ENCODE data around the gene IFITM1. TPM values are rescaled to one million over a fixed set of nuclear protein-coding genes. Genes with fewer than 3 reads are reported as not detected.

Gene IFITM1
- total and polyA plus RNA-seq, 2 of the 4 experiments (the other 2 are of a cell fraction), result 24.2 to 68.9 TPM

- no peak overlapping the region for H2BK120ac ChIP-seq (ENCODE audit: low read depth, low read length)
- in situ Hi-C loops (cut with MboI; ENCODE audit: low sequenced_read_pairs), result no loop called here
- no peak overlapping the region for H4K8ac ChIP-seq (ENCODE audit: low read depth in 2 of 2, low read length in 2 of 2)
- H3K9ac ChIP-seq (ENCODE audit: low read depth, low read length), result no peak overlapping the region
- H4K20me1 ChIP-seq (ENCODE audit: insufficient read depth, low read length), result no peaks in the 10 kb centered on the region; the same call in 1 of the 2 replicates
- H3K4me1 ChIP-seq (ENCODE audit: control insufficient read depth, insufficient read depth, low read length), result peaks cover 4% of the 10 kb centered on the region
- no peak overlapping the region for H2BK5ac ChIP-seq (ENCODE audit: low read depth, low read length, poor library complexity, severe bottlenecking)
- H3K14ac ChIP-seq (replicated peaks; ENCODE audit: low read depth, low read length), result no peak overlapping the region
- no peak overlapping the region for H4K5ac ChIP-seq (ENCODE audit: low read depth, low read length)
- H3K9me3 ChIP-seq (ENCODE audit: control insufficient read depth, insufficient read depth, low read length), result peaks cover 2% of the 10 kb centered on the region; the same call in 1 of the 2 replicates
- DNase-seq, result no peak
- POLR2A ChIA-PET (ENCODE audit: unreplicated experiment), result no interaction called here
- no peak overlapping the region for H2AK5ac ChIP-seq (ENCODE audit: low read depth, low read length)
- H3K4me3 ChIP-seq (ENCODE audit: insufficient read depth, low read depth, low read length), result no peak overlapping the region
- intact Hi-C loops (cut with micrococcal nuclease), result loop anchor here (2.0 to 10.0 kb wide), 2 partner anchors 81 to 113 kb away; partner anchors contain the start of gene ANO9
- no peak overlapping the region for H3K27ac ChIP-seq (ENCODE audit: insufficient read depth, low read length)
- no peak overlapping the region for H2AK9ac ChIP-seq (replicated peaks; ENCODE audit: low read depth, low read length, poor library complexity)
- H2BK20ac ChIP-seq (ENCODE audit: low read depth, low read length), result no peak overlapping the region
- peak overlapping the region; percentile 43 for H2AFZ ChIP-seq (replicated peaks; ENCODE audit: low read length, poor library complexity)
- no TSS peak for BruUV-seq (replicated peaks)
- H2BK15ac ChIP-seq (ENCODE audit: low read depth, low read length), result no peak overlapping the region
- no peak overlapping the region for H3K23ac ChIP-seq (ENCODE audit: low read depth, low read length)
- CTCF ChIA-PET, result no interaction called here
- H3K4me2 ChIP-seq (ENCODE audit: low read depth, low read length), result no peak overlapping the region
- WGBS, 2 experiments (ENCODE audit: extremely low coverage in 2 of 2, insufficient read length in 1 of 2), result 65% methylated on average over 11 of the region's 24 CpGs; no CpG with 5 or more reads in 1 of the 2 experiments
- no peaks in the 10 kb centered on the region for H3K9me1 ChIP-seq (ENCODE audit: insufficient read depth, low read length)
- H3K36me3 ChIP-seq (ENCODE audit: control insufficient read depth, insufficient read depth, low read length), result no peaks in the 10 kb centered on the region
- H3K79me1 ChIP-seq (ENCODE audit: low read depth in 1 of 2, low read length in 2 of 2), result no peaks in the 10 kb centered on the region
- dilution Hi-C loops (cut with HindIII; ENCODE audit: low sequenced_read_pairs, unreplicated experiment), result no loop called here
- no peak overlapping the region for H3K4ac ChIP-seq (ENCODE audit: low read depth, low read length)
- H4K91ac ChIP-seq (ENCODE audit: insufficient read depth, low read depth, low read length), result no peak overlapping the region
- no peak for ATAC-seq (ENCODE audit: low read depth)
- H3K27me3 ChIP-seq (ENCODE audit: control insufficient read depth, insufficient read depth, low read length), result peaks cover 27% of the 10 kb centered on the region
- no peak overlapping the region for H3K18ac ChIP-seq (ENCODE audit: low read depth, low read length)
- H3K56ac ChIP-seq (ENCODE audit: extremely low read depth, insufficient read depth, low read length), result no peak overlapping the region
- TF ChIP-seq CHD1 (IDR thresholded peaks at IDR 0.05; ENCODE audit: low read depth, low read length) (no peak), CTCF (conservative IDR thresholded peaks at IDR 0.05; ENCODE audit: low read depth, low read length) (0 out of 2 replicates have a peak, but pooled peaks have one; percentile 12)
Measured at GRCh38 chr11:363948-364761, 50.3 kb downstream of the IFITM1 start.

Small RNA genes within 50 kb of the gene (microRNA-seq; reads per million reads assigned to microRNA genes)
- not detected for gene AC136475.6 (ENCODE audit: insufficient read depth, insufficient read length)

Small RNA genes within 50 kb of the gene (small RNA-seq; reads per million reads assigned to genes)
- gene AC136475.6, result 0 reads per million in 5 experiments

Other genes with a start within 250 kb of the IFITM1 start
- not detected in 2 replicates for gene SCGB1C1, start 121.0 kb upstream of the IFITM1 start, total RNA-seq (2012; rRNA removed)
- gene SCGB1C1, start 121.0 kb upstream of the IFITM1 start, polyA plus RNA-seq (2012; rRNA removed), result not detected in 2 replicates
- 10.0 and 10.8 TPM in 2 replicates for gene BET1L, start 106.6 kb upstream of the IFITM1 start, total RNA-seq (2012; rRNA removed)
- gene BET1L, start 106.6 kb upstream of the IFITM1 start, polyA plus RNA-seq (2012; rRNA removed), result 82.8 and 90.7 TPM in 2 replicates
- 114 and 129 TPM in 2 replicates for gene RIC8A, start 106.3 kb upstream of the IFITM1 start, total RNA-seq (2012; rRNA removed)
- 188 and 193 TPM in 2 replicates for gene RIC8A, start 106.3 kb upstream of the IFITM1 start, polyA plus RNA-seq (2012; rRNA removed)
- 4.4 and 5.4 TPM in 2 replicates for gene SIRT3, start 77.7 kb upstream of the IFITM1 start, total RNA-seq (2012; rRNA removed)
- gene SIRT3, start 77.7 kb upstream of the IFITM1 start, polyA plus RNA-seq (2012; rRNA removed), result 14.9 and 18.6 TPM in 2 replicates
- gene PSMD13, start 77.1 kb upstream of the IFITM1 start, total RNA-seq (2012; rRNA removed), result 217 and 232 TPM in 2 replicates
- 177 and 185 TPM in 2 replicates for gene PSMD13, start 77.1 kb upstream of the IFITM1 start, polyA plus RNA-seq (2012; rRNA removed)
- gene NLRP6, start 35.6 kb upstream of the IFITM1 start, total RNA-seq (2012; rRNA removed), result not detected in 2 replicates
- not detected in 2 replicates for gene NLRP6, start 35.6 kb upstream of the IFITM1 start, polyA plus RNA-seq (2012; rRNA removed)
- gene PGGHG, start 24.9 kb upstream of the IFITM1 start, total RNA-seq (2012; rRNA removed), result 1.4 and 1.8 TPM in 2 replicates
- 16.2 and 17.0 TPM in 2 replicates for gene PGGHG, start 24.9 kb upstream of the IFITM1 start, polyA plus RNA-seq (2012; rRNA removed)
- not detected in 2 replicates for gene IFITM5, start 14.5 kb upstream of the IFITM1 start, total RNA-seq (2012; rRNA removed)
- gene IFITM5, start 14.5 kb upstream of the IFITM1 start, polyA plus RNA-seq (2012; rRNA removed), result not detected in 2 replicates
- gene IFITM2, start 6.2 kb upstream of the IFITM1 start, total RNA-seq (2012; rRNA removed), result 26.4 and 31.2 TPM in 2 replicates
- gene IFITM2, start 6.2 kb upstream of the IFITM1 start, polyA plus RNA-seq (2012; rRNA removed), result 564 and 600 TPM in 2 replicates
- 40.9 and 52.5 TPM in 2 replicates for gene IFITM3, start 6.8 kb downstream of the IFITM1 start, total RNA-seq (2012; rRNA removed)
- gene IFITM3, start 6.8 kb downstream of the IFITM1 start, polyA plus RNA-seq (2012; rRNA removed), result 906 and 1,008 TPM in 2 replicates
- 5.2 and 6.1 TPM in 2 replicates for gene B4GALNT4, start 55.5 kb downstream of the IFITM1 start, total RNA-seq (2012; rRNA removed)
- gene B4GALNT4, start 55.5 kb downstream of the IFITM1 start, polyA plus RNA-seq (2012; rRNA removed), result 38.6 and 45.4 TPM in 2 replicates
- 1.4 and 2.2 TPM in 2 replicates for gene PKP3, start 80.2 kb downstream of the IFITM1 start, total RNA-seq (2012; rRNA removed)
- gene PKP3, start 80.2 kb downstream of the IFITM1 start, polyA plus RNA-seq (2012; rRNA removed), result 1.5 and 2.6 TPM in 2 replicates
- gene SIGIRR, start 101.0 kb downstream of the IFITM1 start, total RNA-seq (2012; rRNA removed), result 9.4 and 10.9 TPM in 2 replicates
- 27.6 and 33.8 TPM in 2 replicates for gene SIGIRR, start 101.0 kb downstream of the IFITM1 start, polyA plus RNA-seq (2012; rRNA removed)
- gene ANO9, start 128.0 kb downstream of the IFITM1 start, total RNA-seq (2012; rRNA removed), result not detected in 2 replicates
- gene ANO9, start 128.0 kb downstream of the IFITM1 start, polyA plus RNA-seq (2012; rRNA removed), result not detected in 2 replicates
- 21.4 and 23.5 TPM in 2 replicates for gene PTDSS2, start 136.2 kb downstream of the IFITM1 start, total RNA-seq (2012; rRNA removed)
- gene PTDSS2, start 136.2 kb downstream of the IFITM1 start, polyA plus RNA-seq (2012; rRNA removed), result 26.6 and 29.8 TPM in 2 replicates
- 138 and 143 TPM in 2 replicates for gene RNH1, start 193.2 kb downstream of the IFITM1 start, total RNA-seq (2012; rRNA removed)
- gene RNH1, start 193.2 kb downstream of the IFITM1 start, polyA plus RNA-seq (2012; rRNA removed), result 238 and 247 TPM in 2 replicates
- 99.4 and 108 TPM in 2 replicates for gene HRAS, start 221.5 kb downstream of the IFITM1 start, total RNA-seq (2012; rRNA removed)
- 123 and 154 TPM in 2 replicates for gene HRAS, start 221.5 kb downstream of the IFITM1 start, polyA plus RNA-seq (2012; rRNA removed)
- gene LRRC56, start 223.5 kb downstream of the IFITM1 start, total RNA-seq (2012; rRNA removed), result 0.28 and 0.36 TPM in 2 replicates
- gene LRRC56, start 223.5 kb downstream of the IFITM1 start, polyA plus RNA-seq (2012; rRNA removed), result 1.3 and 1.7 TPM in 2 replicates
- 0.18 and 0.28 TPM in 2 replicates for gene LMNTD2, start 246.7 kb downstream of the IFITM1 start, total RNA-seq (2012; rRNA removed)
- 1.3 and 2.5 TPM in 2 replicates for gene LMNTD2, start 246.7 kb downstream of the IFITM1 start, polyA plus RNA-seq (2012; rRNA removed)
- 6.8 and 6.9 TPM in 2 replicates for gene RASSF7, start 246.9 kb downstream of the IFITM1 start, total RNA-seq (2012; rRNA removed)
- gene RASSF7, start 246.9 kb downstream of the IFITM1 start, polyA plus RNA-seq (2012; rRNA removed), result 18.5 and 24.2 TPM in 2 replicates

Data from IMR-90 (cell line).